IgD-negative memory B cell (primary cell): Measurements from ENCODE around the gene BTBD6. TPM values are rescaled to one million over a fixed set of nuclear protein-coding genes. Genes with fewer than 3 reads are reported as not detected.

Experiments used
- H3K27ac Mint-ChIP-seq, 3 donors: one replicate each; pipeline ENCODE4 v1.8.0; 2020 to 2022; ENCODE audit warnings: mild to moderate bottlenecking in 3 of 3, mixed read lengths in 3 of 3, moderate library complexity in 1 of 3
- H3K27me3 Mint-ChIP-seq: one replicate; pipeline ENCODE4 v1.8.0; 2021; ENCODE audit warnings: mixed read lengths
- H3K36me3 Mint-ChIP-seq: one replicate; pipeline ENCODE4 v1.8.0; 2020; ENCODE audit warnings: mild to moderate bottlenecking, mixed read lengths
- H3K4me1 Mint-ChIP-seq, 3 donors: one replicate each; pipeline ENCODE4 v1.8.0; 2020 to 2022; ENCODE audit warnings: mixed read lengths in 3 of 3, mild to moderate bottlenecking in 1 of 3
- H3K4me3 Mint-ChIP-seq, 4 donors: one replicate each; pipeline ENCODE4 v1.8.0; 2020 to 2022; ENCODE audit warnings: mild to moderate bottlenecking in 4 of 4, mixed read lengths in 4 of 4, moderate library complexity in 3 of 4
- H3K9me3 Mint-ChIP-seq, 3 donors: one replicate each; pipeline ENCODE4 v1.8.0; 2020 to 2021; ENCODE audit warnings: mixed read lengths in 3 of 3, mild to moderate bottlenecking in 1 of 3
- polyA plus RNA-seq: library from polyadenylated mRNA; unstranded; fragments of 300-500 nt; fragmentation: Illumina TruSeq; gene quantifications from one replicate; pipeline ENCODE4 v1.2.3, GENCODE V29; 2021

BTBD6 gene
- polyA plus RNA-seq, 1 donor from 2014 or later, result 2.3 TPM

- Mint-ChIP-seq H3K36me3 (peaks cover 3% of the 10 kb centered on the region), H3K27ac (no peak overlapping the region), H3K4me1 (peaks cover 0 to 3% (median 1%) of the 10 kb centered on the region in 3 donors), H3K4me3 (no peak overlapping the region), H3K9me3 (no peaks in the 10 kb centered on the region), H3K27me3 (no peaks in the 10 kb centered on the region)
Measured at GRCh38 chr14:105207460-105207901, 40.9 kb upstream of the BTBD6 start.

- Mint-ChIP-seq H3K4me1 (peaks cover 0 to 3% (median 1%) of the 10 kb centered on the region in 3 donors), H3K36me3 (peaks cover 3% of the 10 kb centered on the region), H3K27ac (no peak overlapping the region), H3K9me3 (no peaks in the 10 kb centered on the region), H3K4me3 (no peak overlapping the region), H3K27me3 (no peaks in the 10 kb centered on the region)
Measured at GRCh38 chr14:105207996-105208737, 40.2 kb upstream of the BTBD6 start.

GRCh38 chr14:105208738-105209075 lies 39.6 kb upstream of the BTBD6 start:
- Mint-ChIP-seq H3K27me3 (no peaks in the 10 kb centered on the region), H3K4me3 (no peak overlapping the region), H3K4me1 (peaks cover 0 to 3% (median 1%) of the 10 kb centered on the region in 3 donors), H3K27ac (no peak overlapping the region), H3K36me3 (peaks cover 4% of the 10 kb centered on the region), H3K9me3 (no peaks in the 10 kb centered on the region)

GRCh38 chr14:105209091-105209490 lies 39.2 kb upstream of the BTBD6 start:
- H3K27ac Mint-ChIP-seq, result no peak overlapping the region

GRCh38 chr14:105209646-105210045 lies 38.7 kb upstream of the BTBD6 start:
- peaks cover 0 to 1% (median 0%) of the 10 kb centered on the region in 3 donors for H3K4me1 Mint-ChIP-seq
- no peaks in the 10 kb centered on the region for H3K9me3 Mint-ChIP-seq
- H3K4me3 Mint-ChIP-seq, result no peak overlapping the region
- no peaks in the 10 kb centered on the region for H3K27me3 Mint-ChIP-seq
- H3K27ac Mint-ChIP-seq, result no peak overlapping the region
- H3K36me3 Mint-ChIP-seq, result peaks cover 4% of the 10 kb centered on the region

More at GRCh38 chr14:105209091-105209490, 39.2 kb upstream of the BTBD6 start:
- Mint-ChIP-seq H3K4me1 (peaks cover 0 to 3% (median 1%) of the 10 kb centered on the region in 3 donors), H3K27me3 (no peaks in the 10 kb centered on the region), H3K4me3 (no peak overlapping the region), H3K36me3 (peaks cover 4% of the 10 kb centered on the region), H3K9me3 (no peaks in the 10 kb centered on the region)

GRCh38 chr14:105210266-105211025 lies 37.9 kb upstream of the BTBD6 start:
- Mint-ChIP-seq H3K9me3 (no peaks in the 10 kb centered on the region), H3K36me3 (peaks cover 4% of the 10 kb centered on the region), H3K27ac (no peak overlapping the region), H3K4me3 (peak overlapping the region in 1 of 4 donors; percentile 27), H3K27me3 (no peaks in the 10 kb centered on the region), H3K4me1 (peaks cover 0 to 1% (median 0%) of the 10 kb centered on the region in 3 donors)

- Mint-ChIP-seq H3K36me3 (peaks cover 4% of the 10 kb centered on the region), H3K9me3 (no peaks in the 10 kb centered on the region), H3K27me3 (no peaks in the 10 kb centered on the region), H3K4me3 (no peak overlapping the region), H3K27ac (no peak overlapping the region), H3K4me1 (peaks cover 0 to 1% (median 0%) of the 10 kb centered on the region in 3 donors)
Measured at GRCh38 chr14:105211086-105211757, 37.1 kb upstream of the BTBD6 start.

GRCh38 chr14:105211758-105212089 lies 36.6 kb upstream of the BTBD6 start:
- Mint-ChIP-seq H3K27ac (no peak overlapping the region), H3K4me3 (no peak overlapping the region), H3K27me3 (no peaks in the 10 kb centered on the region), H3K36me3 (peaks cover 4% of the 10 kb centered on the region), H3K4me1 (peaks cover 0 to 1% (median 0%) of the 10 kb centered on the region in 3 donors), H3K9me3 (no peaks in the 10 kb centered on the region)

GRCh38 chr14:105212541-105213300 lies 35.6 kb upstream of the BTBD6 start:
- Mint-ChIP-seq H3K36me3 (peaks cover 4% of the 10 kb centered on the region), H3K4me3 (no peak overlapping the region), H3K27ac (no peak overlapping the region), H3K27me3 (no peaks in the 10 kb centered on the region), H3K9me3 (no peaks in the 10 kb centered on the region), H3K4me1 (peaks cover 0 to 1% (median 0%) of the 10 kb centered on the region in 3 donors)

GRCh38 chr14:105213361-105213760 lies 35.0 kb upstream of the BTBD6 start:
- Mint-ChIP-seq H3K9me3 (no peaks in the 10 kb centered on the region), H3K27me3 (no peaks in the 10 kb centered on the region), H3K36me3 (peaks cover 4% of the 10 kb centered on the region), H3K4me3 (no peak overlapping the region), H3K27ac (no peak overlapping the region), H3K4me1 (peaks cover 0 to 1% (median 0%) of the 10 kb centered on the region in 3 donors)

- peaks cover 4% of the 10 kb centered on the region for H3K36me3 Mint-ChIP-seq
- H3K4me1 Mint-ChIP-seq, result no peaks in the 10 kb centered on the region
- no peaks in the 10 kb centered on the region for H3K9me3 Mint-ChIP-seq
- no peak overlapping the region for H3K27ac Mint-ChIP-seq
- H3K4me3 Mint-ChIP-seq, result no peak overlapping the region
- H3K27me3 Mint-ChIP-seq, result no peaks in the 10 kb centered on the region
Measured at GRCh38 chr14:105214324-105214915, 33.9 kb upstream of the BTBD6 start.

- H3K27me3 Mint-ChIP-seq, result no peaks in the 10 kb centered on the region
- no peak overlapping the region for H3K4me3 Mint-ChIP-seq
- no peaks in the 10 kb centered on the region for H3K9me3 Mint-ChIP-seq
- peaks cover 3% of the 10 kb centered on the region for H3K36me3 Mint-ChIP-seq
- no peak overlapping the region for H3K27ac Mint-ChIP-seq
- H3K4me1 Mint-ChIP-seq, result no peaks in the 10 kb centered on the region
Measured at GRCh38 chr14:105215602-105216001, 32.7 kb upstream of the BTBD6 start.

GRCh38 chr14:105216490-105217247 lies 31.7 kb upstream of the BTBD6 start:
- H3K9me3 Mint-ChIP-seq, result no peaks in the 10 kb centered on the region
- H3K4me1 Mint-ChIP-seq, result no peaks in the 10 kb centered on the region
- no peak overlapping the region for H3K4me3 Mint-ChIP-seq
- H3K36me3 Mint-ChIP-seq, result peaks cover 3% of the 10 kb centered on the region
- H3K27me3 Mint-ChIP-seq, result no peaks in the 10 kb centered on the region
- H3K27ac Mint-ChIP-seq, result no peak overlapping the region

GRCh38 chr14:105217774-105218173 lies 30.6 kb upstream of the BTBD6 start:
- H3K4me3 Mint-ChIP-seq, result no peak overlapping the region
- H3K27me3 Mint-ChIP-seq, result no peaks in the 10 kb centered on the region
- H3K36me3 Mint-ChIP-seq, result peaks cover 3% of the 10 kb centered on the region
- peak overlapping the region in 1 of 3 donors; percentile 53 for H3K27ac Mint-ChIP-seq
- H3K4me1 Mint-ChIP-seq, result no peaks in the 10 kb centered on the region
- H3K9me3 Mint-ChIP-seq, result no peaks in the 10 kb centered on the region
